ENCODE results near the gene SHISAL2B. TPM values are rescaled to one million over a fixed set of nuclear protein-coding genes. Genes with fewer than 3 reads are reported as not detected.
"Not testable (repeated sequence)": the region's sequence is repeated elsewhere in the genome, so short reads cannot be mapped to it uniquely, and the experiment has no call there.

Gene SHISAL2B
- total and polyA plus RNA-seq, 2 donors (not counting 1 experiment from before 2014, with no cell fraction given), result not detected

DNA sequence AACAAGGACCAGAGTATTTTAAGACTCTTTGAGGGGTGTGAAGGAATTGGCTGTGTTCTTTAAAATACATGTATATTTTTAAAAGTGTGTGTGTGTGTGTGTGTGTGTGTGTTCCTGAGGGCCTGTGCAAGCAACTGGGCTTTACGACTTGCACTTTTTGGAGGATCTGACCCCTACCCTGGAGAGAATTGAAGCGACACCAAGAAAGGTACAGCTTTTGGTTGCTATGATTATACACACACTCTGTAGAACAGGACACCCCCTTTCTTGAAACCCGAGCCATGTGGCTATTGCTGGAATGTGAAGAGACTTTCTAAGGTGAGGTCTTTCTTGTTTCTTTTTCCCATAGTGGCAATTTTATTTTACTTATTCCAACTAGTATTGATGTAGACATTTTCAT lies 988 bp downstream of the SHISAL2B start:
- H3K4me2 ChIP-seq (replicated peaks; ENCODE audit: low read depth, low read length, poor library complexity, severe bottlenecking), result no peak overlapping the region
- intact Hi-C loops (cut with micrococcal nuclease), result no loop called here
- WGBS (ENCODE audit: insufficient coverage), result no CpG with 5 or more reads among the region's 3 CpGs
- POLR2A ChIA-PET, result no interaction called here
- no peak overlapping the region for H3K27ac ChIP-seq (ENCODE audit: low read length in 2 of 2)
- TF ChIP-seq, protein P1, sequence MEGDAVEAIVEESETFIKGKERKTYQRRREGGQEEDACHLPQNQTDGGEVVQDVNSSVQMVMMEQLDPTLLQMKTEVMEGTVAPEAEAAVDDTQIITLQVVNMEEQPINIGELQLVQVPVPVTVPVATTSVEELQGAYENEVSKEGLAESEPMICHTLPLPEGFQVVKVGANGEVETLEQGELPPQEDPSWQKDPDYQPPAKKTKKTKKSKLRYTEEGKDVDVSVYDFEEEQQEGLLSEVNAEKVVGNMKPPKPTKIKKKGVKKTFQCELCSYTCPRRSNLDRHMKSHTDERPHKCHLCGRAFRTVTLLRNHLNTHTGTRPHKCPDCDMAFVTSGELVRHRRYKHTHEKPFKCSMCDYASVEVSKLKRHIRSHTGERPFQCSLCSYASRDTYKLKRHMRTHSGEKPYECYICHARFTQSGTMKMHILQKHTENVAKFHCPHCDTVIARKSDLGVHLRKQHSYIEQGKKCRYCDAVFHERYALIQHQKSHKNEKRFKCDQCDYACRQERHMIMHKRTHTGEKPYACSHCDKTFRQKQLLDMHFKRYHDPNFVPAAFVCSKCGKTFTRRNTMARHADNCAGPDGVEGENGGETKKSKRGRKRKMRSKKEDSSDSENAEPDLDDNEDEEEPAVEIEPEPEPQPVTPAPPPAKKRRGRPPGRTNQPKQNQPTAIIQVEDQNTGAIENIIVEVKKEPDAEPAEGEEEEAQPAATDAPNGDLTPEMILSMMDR (IDR thresholded peaks at IDR 0.05), result no peak
- no peak for TF ChIP-seq EZH2 (IDR thresholded peaks at IDR 0.05; ENCODE audit: borderline replicate concordance, insufficient read depth, low read depth, low read length, poor library complexity, severe bottlenecking)
- no peaks in the 10 kb centered on the region for H4K20me1 ChIP-seq (ENCODE audit: control insufficient read depth, insufficient read depth, low read length, poor library complexity, severe bottlenecking)
- H3K36me3 ChIP-seq (replicated peaks in 1 of 2; ENCODE audit: control extremely low read depth in 1 of 2, control insufficient read depth in 1 of 2, extremely low read depth in 1 of 2, insufficient read depth in 2 of 2, low read length in 1 of 2), result no peaks in the 10 kb centered on the region
- CTCF ChIA-PET, result no interaction called here
- ATAC-seq (ENCODE audit: low read depth) (no peak), DNase-seq (no peak)
- H2AFZ ChIP-seq (ENCODE audit: insufficient read depth, low read depth, low read length, poor library complexity, severe bottlenecking), result no peak overlapping the region
- H3K79me2 ChIP-seq (ENCODE audit: control insufficient read depth, insufficient read depth, low read length), result no peaks in the 10 kb centered on the region
- H3K4me3 Mint-ChIP-seq, result no peak overlapping the region
- H3K9ac ChIP-seq (ENCODE audit: low read length), result no peak overlapping the region
- H3K9me3 ChIP-seq (ENCODE audit: control extremely low read depth in 1 of 3, control insufficient read depth in 2 of 3, insufficient read depth in 1 of 3, low read length in 2 of 3), result peaks cover 0 to 4% (median 1%) of the 10 kb centered on the region in 3 donors
- H3K27ac Mint-ChIP-seq, result no peak overlapping the region
- H3K4me1 Mint-ChIP-seq, result peaks cover 7% of the 10 kb centered on the region
- H3K27me3 ChIP-seq (replicated peaks in 1 of 4; ENCODE audit: control extremely low read depth in 1 of 4, control insufficient read depth in 3 of 4, insufficient read depth in 4 of 4, low read length in 3 of 4), result peaks cover 0 to 22% (median 16%) of the 10 kb centered on the region in 4 experiments
- H3K27me3 Mint-ChIP-seq, result peaks cover 50% of the 10 kb centered on the region
- H3K4me1 ChIP-seq (ENCODE audit: control insufficient read depth in 2 of 2, insufficient read depth in 2 of 2, low read length in 2 of 2), result peaks cover 6 to 8% of the 10 kb centered on the region in 2 donors
- H3K4me3 ChIP-seq (ENCODE audit: control extremely low read depth in 1 of 5, extremely low read depth in 1 of 5, insufficient read depth in 1 of 5, low read depth in 2 of 5, low read length in 4 of 5), result no peak overlapping the region
- peaks cover 2% of the 10 kb centered on the region for H3K9me3 Mint-ChIP-seq (ENCODE audit: insufficient read depth)

DNA sequence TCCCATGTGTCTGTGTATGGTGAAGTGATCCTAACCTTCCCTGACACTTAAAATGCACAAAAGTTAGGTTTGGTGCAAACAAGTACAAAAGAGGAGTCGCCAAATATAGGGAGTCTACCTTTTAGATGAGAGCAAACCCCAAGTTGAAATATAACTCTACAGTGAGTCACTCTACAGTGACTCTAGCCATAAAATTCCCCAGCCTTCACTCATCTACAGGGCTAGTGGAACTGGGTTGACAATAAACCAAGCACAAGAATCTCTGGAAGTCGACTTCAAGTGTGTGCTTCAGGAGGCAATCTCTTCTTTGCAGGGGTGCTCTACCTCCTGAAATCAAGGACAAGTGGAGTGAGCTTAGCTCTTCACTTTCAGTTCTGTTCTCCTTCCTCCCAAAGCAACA lies 3.3 kb downstream of the SHISAL2B start:
- H3K4me1 ChIP-seq (ENCODE audit: control insufficient read depth in 2 of 2, insufficient read depth in 2 of 2, low read length in 2 of 2), result peaks cover 6 to 8% of the 10 kb centered on the region in 2 donors
- no peak overlapping the region for H3K4me3 ChIP-seq (ENCODE audit: control extremely low read depth in 1 of 5, extremely low read depth in 1 of 5, insufficient read depth in 1 of 5, low read depth in 2 of 5, low read length in 4 of 5)
- no peaks in the 10 kb centered on the region for H4K20me1 ChIP-seq (ENCODE audit: control insufficient read depth, insufficient read depth, low read length, poor library complexity, severe bottlenecking)
- POLR2A ChIA-PET, result no interaction called here
- 67% methylated on average over 1 of the region's 2 CpGs for WGBS (ENCODE audit: insufficient coverage)
- ATAC-seq (ENCODE audit: low read depth) (no peak), DNase-seq (no peak)
- H3K9me3 Mint-ChIP-seq (ENCODE audit: insufficient read depth), result peaks cover 2% of the 10 kb centered on the region
- TF ChIP-seq, protein P1 (IDR thresholded peaks at IDR 0.05), result no peak
- no peak for TF ChIP-seq EZH2 (IDR thresholded peaks at IDR 0.05; ENCODE audit: borderline replicate concordance, insufficient read depth, low read depth, low read length, poor library complexity, severe bottlenecking)
- H3K27ac ChIP-seq (ENCODE audit: low read length in 2 of 2), result no peak overlapping the region
- no peaks in the 10 kb centered on the region for H3K36me3 ChIP-seq (replicated peaks in 1 of 2; ENCODE audit: control extremely low read depth in 1 of 2, control insufficient read depth in 1 of 2, extremely low read depth in 1 of 2, insufficient read depth in 2 of 2, low read length in 1 of 2)
- CTCF ChIA-PET, result no interaction called here
- H3K27ac Mint-ChIP-seq, result no peak overlapping the region
- H3K4me1 Mint-ChIP-seq, result peaks cover 7% of the 10 kb centered on the region
- intact Hi-C loops (cut with micrococcal nuclease), result no loop called here
- H3K9ac ChIP-seq (ENCODE audit: low read length), result no peak overlapping the region
- no peaks in the 10 kb centered on the region for H3K79me2 ChIP-seq (ENCODE audit: control insufficient read depth, insufficient read depth, low read length)
- H3K27me3 ChIP-seq (replicated peaks in 1 of 4; ENCODE audit: control extremely low read depth in 1 of 4, control insufficient read depth in 3 of 4, insufficient read depth in 4 of 4, low read length in 3 of 4), result peaks cover 0 to 20% (median 11%) of the 10 kb centered on the region in 4 experiments
- H3K9me3 ChIP-seq (ENCODE audit: control extremely low read depth in 1 of 3, control insufficient read depth in 2 of 3, insufficient read depth in 1 of 3, low read length in 2 of 3), result peaks cover 1 to 4% (median 2%) of the 10 kb centered on the region in 3 donors
- no peak overlapping the region for H3K4me3 Mint-ChIP-seq
- no peak overlapping the region for H3K4me2 ChIP-seq (replicated peaks; ENCODE audit: low read depth, low read length, poor library complexity, severe bottlenecking)
- H3K27me3 Mint-ChIP-seq, result peaks cover 38% of the 10 kb centered on the region
- H2AFZ ChIP-seq (ENCODE audit: insufficient read depth, low read depth, low read length, poor library complexity, severe bottlenecking), result no peak overlapping the region

- H3K79me2 ChIP-seq (ENCODE audit: control insufficient read depth, insufficient read depth, low read length); H3K9ac ChIP-seq (ENCODE audit: low read length); H3K36me3 ChIP-seq (replicated peaks in 1 of 2; ENCODE audit: control extremely low read depth in 1 of 2, control insufficient read depth in 1 of 2, extremely low read depth in 1 of 2, insufficient read depth in 2 of 2, low read length in 1 of 2); CTCF ChIA-PET; H3K4me1 ChIP-seq (ENCODE audit: control insufficient read depth in 2 of 2, insufficient read depth in 2 of 2, low read length in 2 of 2); H3K4me1 Mint-ChIP-seq; H3K4me2 ChIP-seq (replicated peaks; ENCODE audit: low read depth, low read length, poor library complexity, severe bottlenecking); H3K9me3 Mint-ChIP-seq (ENCODE audit: insufficient read depth); DNase-seq; H3K9me3 ChIP-seq (ENCODE audit: control extremely low read depth in 1 of 3, control insufficient read depth in 2 of 3, insufficient read depth in 1 of 3, low read length in 2 of 3); H4K20me1 ChIP-seq (ENCODE audit: control insufficient read depth, insufficient read depth, low read length, poor library complexity, severe bottlenecking); H3K4me3 ChIP-seq (ENCODE audit: control extremely low read depth in 1 of 5, extremely low read depth in 1 of 5, insufficient read depth in 1 of 5, low read depth in 2 of 5, low read length in 4 of 5); H3K27ac ChIP-seq (ENCODE audit: low read length in 2 of 2); H2AFZ ChIP-seq (ENCODE audit: insufficient read depth, low read depth, low read length, poor library complexity, severe bottlenecking); H3K27ac Mint-ChIP-seq; intact Hi-C loops (cut with micrococcal nuclease); H3K4me3 Mint-ChIP-seq; POLR2A ChIA-PET; ATAC-seq (ENCODE audit: low read depth): not testable (repeated sequence)
- WGBS (ENCODE audit: insufficient coverage), result 91% methylated on average over 5 of the region's 7 CpGs
- peaks cover 19% of the 10 kb centered on the region for H3K27me3 Mint-ChIP-seq
- H3K27me3 ChIP-seq (replicated peaks in 1 of 4; ENCODE audit: control extremely low read depth in 1 of 4, control insufficient read depth in 3 of 4, insufficient read depth in 4 of 4, low read length in 3 of 4), result peaks cover 0 to 12% (median 3%) of the 10 kb centered on the region in 4 experiments
Observed at GRCh38 chr5:64696414-64696813, 6.1 kb downstream of the SHISAL2B start.

All from B cell (primary cell).